ENCODE measurements around the gene SPSB4.

Gene SPSB4

DNA sequence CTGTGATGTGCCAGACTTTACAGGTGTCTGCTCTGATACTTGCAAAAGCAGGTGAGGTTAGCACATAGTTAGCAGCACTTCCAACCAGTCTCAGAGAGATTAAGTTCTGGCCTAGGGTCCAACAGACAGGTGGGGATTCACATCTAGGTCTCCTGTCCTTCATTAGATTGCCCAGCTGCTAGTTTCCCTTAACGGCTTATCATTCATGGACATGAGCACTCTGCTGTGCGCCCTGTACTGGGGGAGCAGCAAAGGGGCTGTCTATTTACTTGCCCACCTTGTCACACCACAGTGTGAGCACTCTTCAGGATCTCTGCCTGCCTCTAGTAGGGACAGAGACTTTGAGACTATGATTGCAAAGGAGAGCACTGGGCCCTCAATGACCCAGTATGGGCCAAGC, 8.7 kb downstream of the SPSB4 start:
- Mint-ChIP-seq H3K27ac (no peak overlapping the region), H3K27me3 (peaks cover 23 to 34% of the 10 kb centered on the region in 2 donors), H3K9me3 (peaks cover 2 to 5% of the 10 kb centered on the region in 2 donors), H3K36me3 (no peaks in the 10 kb centered on the region), H3K4me1 (no peaks in the 10 kb centered on the region), H3K4me3 (no peak overlapping the region)
- ATAC-seq (replicated peaks) (no peak), DNase-seq (no peak)

DNA sequence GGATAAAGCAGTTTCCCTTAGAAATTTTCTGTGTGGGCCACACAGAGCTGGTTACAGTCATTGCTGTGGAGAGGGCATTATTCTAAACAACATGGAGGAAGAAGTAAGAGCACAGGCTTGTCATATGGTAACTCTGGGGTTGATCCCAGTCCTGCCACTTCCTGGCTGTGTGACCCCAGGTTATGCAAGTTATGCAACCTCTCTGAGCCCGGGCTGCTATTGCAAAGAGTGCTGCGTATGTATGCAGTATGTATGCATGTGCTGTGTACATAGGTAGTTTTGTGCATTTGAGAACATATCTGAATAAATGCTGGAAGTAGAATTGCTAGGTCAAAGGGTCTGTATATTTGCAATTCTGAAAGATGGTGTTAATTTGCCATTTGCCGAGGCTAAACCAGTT, 9.2 kb downstream of the SPSB4 start:
- Mint-ChIP-seq H3K4me1 (no peaks in the 10 kb centered on the region), H3K36me3 (no peaks in the 10 kb centered on the region), H3K4me3 (no peak overlapping the region), H3K27ac (no peak overlapping the region), H3K9me3 (peaks cover 2 to 5% of the 10 kb centered on the region in 2 donors), H3K27me3 (peaks cover 22 to 34% of the 10 kb centered on the region in 2 donors)
- DNase-seq (no peak), ATAC-seq (replicated peaks) (no peak)

DNA sequence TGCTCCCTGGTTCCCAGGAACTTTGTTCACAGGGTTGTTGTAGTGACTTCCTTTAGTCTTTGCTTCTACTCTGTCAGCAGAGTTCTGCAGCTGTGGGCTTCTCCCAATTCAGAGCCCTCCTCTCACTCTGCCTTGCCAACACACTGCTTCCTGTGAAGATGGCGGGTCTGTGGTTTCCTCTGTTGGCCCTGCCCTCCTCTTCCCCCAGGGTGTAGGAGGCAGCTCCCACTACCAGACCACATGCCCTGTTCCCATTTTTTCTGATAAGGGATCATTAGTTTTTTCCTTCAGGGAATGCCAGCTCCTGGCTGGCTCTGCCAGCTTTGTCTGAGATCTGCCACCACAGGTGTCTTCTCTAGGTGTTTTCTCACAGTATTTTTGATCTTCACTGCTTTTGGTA, 12.7 kb downstream of the SPSB4 start:
- Mint-ChIP-seq H3K4me3 (no peak overlapping the region), H3K4me1 (no peaks in the 10 kb centered on the region), H3K27me3 (peaks cover 16 to 29% of the 10 kb centered on the region in 2 donors), H3K9me3 (peaks cover 2 to 5% of the 10 kb centered on the region in 2 donors), H3K36me3 (no peaks in the 10 kb centered on the region), H3K27ac (no peak overlapping the region)
- DNase-seq, result no peak
- ATAC-seq (replicated peaks), result no peak

GRCh38 chr3:141064255-141064926, 13.2 kb downstream of the SPSB4 start:
- H3K27ac Mint-ChIP-seq, result no peak overlapping the region
- H3K36me3 Mint-ChIP-seq, result no peaks in the 10 kb centered on the region
- ATAC-seq (replicated peaks) (no peak), DNase-seq (no peak)
- H3K4me1 Mint-ChIP-seq, result no peaks in the 10 kb centered on the region
- H3K4me3 Mint-ChIP-seq, result no peak overlapping the region
- peaks cover 16 to 29% of the 10 kb centered on the region in 2 donors for H3K27me3 Mint-ChIP-seq
- peaks cover 0 to under 1% of the 10 kb centered on the region in 2 donors for H3K9me3 Mint-ChIP-seq

DNA sequence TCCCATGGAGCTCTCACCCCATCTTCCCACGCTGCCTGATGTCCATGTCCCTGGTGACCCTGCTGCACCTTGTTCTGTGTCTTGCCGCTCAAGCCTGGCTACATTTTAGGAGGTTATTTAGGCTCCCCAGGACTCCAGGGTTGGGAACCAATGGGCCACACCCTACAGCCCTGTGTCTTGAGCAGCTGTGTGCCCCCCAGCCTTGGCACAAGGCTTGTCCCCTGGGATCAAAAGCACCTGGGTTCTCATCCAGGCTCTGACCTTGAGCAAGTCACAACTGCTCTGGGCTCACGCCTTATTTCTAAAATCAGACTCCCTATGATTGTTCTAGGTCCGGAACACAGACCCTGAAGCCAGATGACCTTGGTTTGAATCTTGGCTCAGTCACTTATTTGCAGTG, 14.1 kb downstream of the SPSB4 start:
- Mint-ChIP-seq H3K9me3 (no peaks in the 10 kb centered on the region), H3K36me3 (no peaks in the 10 kb centered on the region), H3K4me1 (no peaks in the 10 kb centered on the region), H3K4me3 (no peak overlapping the region), H3K27me3 (peaks cover 16 to 29% of the 10 kb centered on the region in 2 donors), H3K27ac (no peak overlapping the region)
- ATAC-seq (replicated peaks) (no peak), DNase-seq (no peak)

GRCh38 chr3:141065841-141066805, 15.0 kb downstream of the SPSB4 start:
- ATAC-seq (replicated peaks), result no peak
- H3K4me3 Mint-ChIP-seq, result no peak overlapping the region
- no peaks in the 10 kb centered on the region for H3K36me3 Mint-ChIP-seq
- no peak for DNase-seq
- H3K27me3 Mint-ChIP-seq, result peaks cover 16 to 29% of the 10 kb centered on the region in 2 donors
- H3K4me1 Mint-ChIP-seq, result no peaks in the 10 kb centered on the region
- no peak overlapping the region for H3K27ac Mint-ChIP-seq
- no peaks in the 10 kb centered on the region for H3K9me3 Mint-ChIP-seq

GRCh38 chr3:141067206-141067974, 16.2 kb downstream of the SPSB4 start:
- ATAC-seq (replicated peaks) (no peak), DNase-seq (no peak)
- no peaks in the 10 kb centered on the region for H3K4me1 Mint-ChIP-seq
- peaks cover 13 to 20% of the 10 kb centered on the region in 2 donors for H3K27me3 Mint-ChIP-seq
- no peak overlapping the region for H3K4me3 Mint-ChIP-seq
- no peak overlapping the region for H3K27ac Mint-ChIP-seq
- no peaks in the 10 kb centered on the region for H3K36me3 Mint-ChIP-seq
- no peaks in the 10 kb centered on the region for H3K9me3 Mint-ChIP-seq

- DNase-seq, result no peak
- H3K4me3 Mint-ChIP-seq, result no peak overlapping the region
- no peaks in the 10 kb centered on the region for H3K36me3 Mint-ChIP-seq
- H3K27me3 Mint-ChIP-seq, result peaks cover 1 to 2% of the 10 kb centered on the region in 2 donors
- no peak for ATAC-seq (replicated peaks)
- H3K27ac Mint-ChIP-seq, result no peak overlapping the region
- H3K4me1 Mint-ChIP-seq, result no peaks in the 10 kb centered on the region
- no peaks in the 10 kb centered on the region for H3K9me3 Mint-ChIP-seq
These were observed 19.1 kb downstream of the SPSB4 start for GRCh38 chr3:141070229-141070628.

GRCh38 chr3:141070727-141071357, 19.7 kb downstream of the SPSB4 start:
- ATAC-seq (replicated peaks), result no peak
- no peak overlapping the region for H3K27ac Mint-ChIP-seq

DNA sequence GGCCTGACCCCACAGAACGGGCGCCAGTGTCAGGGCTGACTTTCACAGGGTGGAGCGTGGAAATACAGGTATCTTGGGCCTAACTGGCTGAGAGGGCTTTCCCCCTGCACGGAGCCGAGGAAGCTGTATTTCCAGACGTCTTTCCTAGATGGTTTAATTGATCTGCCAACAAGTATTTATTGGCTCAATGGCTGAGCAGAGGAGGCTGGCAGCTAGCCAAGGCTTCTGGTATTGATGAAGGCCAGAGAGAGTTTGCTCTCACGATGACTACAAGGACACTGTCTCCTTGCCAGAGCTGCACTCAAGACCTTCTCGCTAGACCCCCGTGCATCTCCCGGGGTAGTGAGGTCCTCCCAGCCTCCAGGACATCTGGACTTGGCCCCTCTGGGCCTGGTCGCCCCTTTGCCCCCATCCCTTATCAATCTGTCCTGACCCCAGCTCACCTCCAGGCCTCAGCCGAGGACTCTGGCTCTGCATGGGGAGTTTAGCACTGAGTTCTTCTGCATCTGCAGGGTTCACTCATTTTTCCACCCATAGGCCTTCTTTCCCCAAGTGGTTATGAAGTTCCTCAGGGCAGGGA, 20.6 kb downstream of the SPSB4 start:
- peaks cover 2 to 4% of the 10 kb centered on the region in 2 donors for H3K4me1 Mint-ChIP-seq
- no peaks in the 10 kb centered on the region for H3K9me3 Mint-ChIP-seq

More at GRCh38 chr3:141070727-141071357, 19.7 kb downstream of the SPSB4 start:
- H3K27me3 Mint-ChIP-seq, result no peaks in the 10 kb centered on the region
- H3K4me3 Mint-ChIP-seq, result no peak overlapping the region
- no peaks in the 10 kb centered on the region for H3K36me3 Mint-ChIP-seq
- no peaks in the 10 kb centered on the region for H3K4me1 Mint-ChIP-seq
- H3K9me3 Mint-ChIP-seq, result no peaks in the 10 kb centered on the region
- no peak for DNase-seq

GRCh38 chr3:141072950-141073349, 21.8 kb downstream of the SPSB4 start:
- ATAC-seq (replicated peaks) (no peak), DNase-seq (no peak)
- peaks cover 8 to 13% of the 10 kb centered on the region in 2 donors for H3K4me1 Mint-ChIP-seq
- no peaks in the 10 kb centered on the region for H3K9me3 Mint-ChIP-seq
- H3K27me3 Mint-ChIP-seq, result no peaks in the 10 kb centered on the region
- no peaks in the 10 kb centered on the region for H3K36me3 Mint-ChIP-seq
- no peak overlapping the region for H3K4me3 Mint-ChIP-seq
- no peak overlapping the region for H3K27ac Mint-ChIP-seq

More for the DNA sequence above, 20.6 kb downstream of the SPSB4 start:
- H3K36me3 Mint-ChIP-seq, result no peaks in the 10 kb centered on the region
- ATAC-seq (replicated peaks) (no peak), DNase-seq (no peak)
- no peak overlapping the region for H3K4me3 Mint-ChIP-seq
- H3K27me3 Mint-ChIP-seq, result no peaks in the 10 kb centered on the region
- no peak overlapping the region for H3K27ac Mint-ChIP-seq

- no peaks in the 10 kb centered on the region for H3K9me3 Mint-ChIP-seq
- ATAC-seq (replicated peaks) (no peak), DNase-seq (no peak)
- no peak overlapping the region for H3K27ac Mint-ChIP-seq
- H3K27me3 Mint-ChIP-seq, result no peaks in the 10 kb centered on the region
- H3K4me1 Mint-ChIP-seq, result peaks cover 8 to 13% of the 10 kb centered on the region in 2 donors
- H3K4me3 Mint-ChIP-seq, result no peak overlapping the region
- H3K36me3 Mint-ChIP-seq, result no peaks in the 10 kb centered on the region
These were observed 22.4 kb downstream of the SPSB4 start for GRCh38 chr3:141073580-141073979.

DNA sequence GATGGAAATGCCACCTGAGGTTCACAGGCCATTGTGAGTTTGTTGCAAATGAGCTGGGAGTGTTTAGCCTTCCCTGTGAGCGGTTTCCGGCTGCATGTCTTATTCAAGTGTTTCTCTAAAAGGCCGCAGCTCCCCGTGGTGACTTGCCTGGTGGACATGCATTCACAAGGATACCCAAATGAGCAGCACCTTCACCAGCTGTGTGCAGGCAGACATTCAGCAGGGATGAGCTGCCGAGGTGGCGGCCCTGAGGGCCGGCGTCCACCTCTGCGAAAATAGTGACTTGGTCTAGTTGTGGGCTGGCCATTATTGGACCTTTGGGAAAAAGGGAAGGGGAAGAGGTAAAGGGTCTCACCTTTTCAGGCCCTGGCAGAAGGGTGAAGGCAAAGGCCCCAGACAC, 23.4 kb downstream of the SPSB4 start:
- peaks cover 8 to 13% of the 10 kb centered on the region in 2 donors for H3K4me1 Mint-ChIP-seq
- H3K4me3 Mint-ChIP-seq, result no peak overlapping the region
- no peaks in the 10 kb centered on the region for H3K27me3 Mint-ChIP-seq
- no peaks in the 10 kb centered on the region for H3K9me3 Mint-ChIP-seq
- H3K36me3 Mint-ChIP-seq, result no peaks in the 10 kb centered on the region
- ATAC-seq (replicated peaks), result no peak
- no peak overlapping the region for H3K27ac Mint-ChIP-seq
- no peak for DNase-seq
